ENCODE data around the gene ANXA8. TPM values are rescaled to one million over a fixed set of nuclear protein-coding genes. Genes with fewer than 3 reads are reported as not detected.
"Not testable (repeated sequence)": the region's sequence is repeated elsewhere in the genome, so short reads cannot be mapped to it uniquely, and the experiment has no call there.

ANXA8 gene
- total RNA-seq, 2 experiments from 2014 or later = not detected

GRCh38 chr10:47461261-47461687 is 22.6 kb downstream of the ANXA8 start:
- peak; percentile 66 for DNase-seq
- H3K27me3 Mint-ChIP-seq; intact Hi-C loops (cut with DNase I, micrococcal nuclease); H3K9me3 Mint-ChIP-seq (ENCODE audit: low read depth); H3K27ac Mint-ChIP-seq; H3K36me3 Mint-ChIP-seq (ENCODE audit: low read depth); POLR2A ChIA-PET; H3K4me3 Mint-ChIP-seq; H3K4me1 Mint-ChIP-seq: not testable (repeated sequence)
- ATAC-seq = peak; percentile 93
- CTCF ChIA-PET = interaction anchor here (0.5 kb wide), 1 partner anchor 21 kb away, joined by 3 read pairs; no protein-coding TSS in a partner anchor

- Mint-ChIP-seq H3K9me3 (ENCODE audit: low read depth) (no peaks in the 10 kb centered on the region), H3K4me1 (peaks cover 3% of the 10 kb centered on the region), H3K36me3 (ENCODE audit: low read depth) (no peaks in the 10 kb centered on the region), H3K27ac (no peak overlapping the region), H3K4me3 (no peak overlapping the region), H3K27me3 (peaks cover 7% of the 10 kb centered on the region)
- POLR2A ChIA-PET = no interaction called here
- CTCF ChIA-PET = no interaction called here
- ATAC-seq (no peak), DNase-seq (no peak)
- intact Hi-C loops (cut with DNase I, micrococcal nuclease) = no loop called here
Observed at GRCh38 chr10:47458466-47459154, 25.3 kb downstream of the ANXA8 start.

GRCh38 chr10:47457826-47458225 is 26.1 kb downstream of the ANXA8 start:
- ATAC-seq = no peak
- CTCF ChIA-PET = no interaction called here
- peaks cover 10% of the 10 kb centered on the region for H3K27me3 Mint-ChIP-seq
- H3K4me3 Mint-ChIP-seq = no peak overlapping the region
- H3K4me1 Mint-ChIP-seq = peaks cover 3% of the 10 kb centered on the region
- H3K27ac Mint-ChIP-seq = no peak overlapping the region
- no peaks in the 10 kb centered on the region for H3K36me3 Mint-ChIP-seq (ENCODE audit: low read depth)
- no peak for DNase-seq
- no peaks in the 10 kb centered on the region for H3K9me3 Mint-ChIP-seq (ENCODE audit: low read depth)
- POLR2A ChIA-PET = no interaction called here
- intact Hi-C loops (cut with DNase I, micrococcal nuclease) = no loop called here

GRCh38 chr10:47457528-47457820 is 26.4 kb downstream of the ANXA8 start:
- Mint-ChIP-seq H3K27me3 (peaks cover 10% of the 10 kb centered on the region), H3K27ac (no peak overlapping the region), H3K4me3 (no peak overlapping the region), H3K36me3 (ENCODE audit: low read depth) (no peaks in the 10 kb centered on the region), H3K4me1 (peaks cover 3% of the 10 kb centered on the region), H3K9me3 (ENCODE audit: low read depth) (no peaks in the 10 kb centered on the region)
- ChIA-PET CTCF (no interaction called here), POLR2A (no interaction called here)
- ATAC-seq (no peak), DNase-seq (no peak)
- intact Hi-C loops (cut with DNase I, micrococcal nuclease) = no loop called here

- no peak for ATAC-seq
- ChIA-PET CTCF (no interaction called here), POLR2A (no interaction called here)
- intact Hi-C loops (cut with DNase I, micrococcal nuclease) = no loop called here
- Mint-ChIP-seq H3K9me3 (ENCODE audit: low read depth) (no peaks in the 10 kb centered on the region), H3K27ac (no peak overlapping the region), H3K36me3 (ENCODE audit: low read depth) (no peaks in the 10 kb centered on the region), H3K4me3 (no peak overlapping the region), H3K27me3 (peaks cover 10% of the 10 kb centered on the region), H3K4me1 (peaks cover 3% of the 10 kb centered on the region)
- no peak for DNase-seq
Observed at GRCh38 chr10:47456794-47457527, 27.0 kb downstream of the ANXA8 start.

- no peak overlapping the region for H3K27ac Mint-ChIP-seq
- H3K4me3 Mint-ChIP-seq = no peak overlapping the region
- POLR2A ChIA-PET = no interaction called here
- no peaks in the 10 kb centered on the region for H3K9me3 Mint-ChIP-seq (ENCODE audit: low read depth)
- no peaks in the 10 kb centered on the region for H3K36me3 Mint-ChIP-seq (ENCODE audit: low read depth)
- peaks cover 10% of the 10 kb centered on the region for H3K27me3 Mint-ChIP-seq
- no peak for DNase-seq
- ATAC-seq = no peak
- peaks cover 3% of the 10 kb centered on the region for H3K4me1 Mint-ChIP-seq
- CTCF ChIA-PET = no interaction called here
- intact Hi-C loops (cut with DNase I, micrococcal nuclease) = no loop called here
Observed at GRCh38 chr10:47456079-47456785, 27.7 kb downstream of the ANXA8 start.

GRCh38 chr10:47455350-47456078 is 28.4 kb downstream of the ANXA8 start:
- H3K9me3 Mint-ChIP-seq (ENCODE audit: low read depth); H3K36me3 Mint-ChIP-seq (ENCODE audit: low read depth); intact Hi-C loops (cut with DNase I, micrococcal nuclease); H3K27me3 Mint-ChIP-seq; POLR2A ChIA-PET; ATAC-seq; H3K4me1 Mint-ChIP-seq; H3K27ac Mint-ChIP-seq; DNase-seq; CTCF ChIA-PET; H3K4me3 Mint-ChIP-seq: not testable (repeated sequence)

- ChIA-PET POLR2A (no interaction called here), CTCF (no interaction called here)
- Mint-ChIP-seq H3K4me3 (no peak overlapping the region), H3K36me3 (ENCODE audit: low read depth) (no peaks in the 10 kb centered on the region), H3K27me3 (peaks cover 8% of the 10 kb centered on the region), H3K4me1 (no peaks in the 10 kb centered on the region), H3K27ac (no peak overlapping the region), H3K9me3 (ENCODE audit: low read depth) (no peaks in the 10 kb centered on the region)
- ATAC-seq (no peak), DNase-seq (no peak)
- intact Hi-C loops (cut with DNase I, micrococcal nuclease) = no loop called here
Observed at GRCh38 chr10:47454780-47455058, 29.2 kb downstream of the ANXA8 start.

- Mint-ChIP-seq H3K4me3 (no peak overlapping the region), H3K36me3 (ENCODE audit: low read depth) (no peaks in the 10 kb centered on the region), H3K9me3 (ENCODE audit: low read depth) (no peaks in the 10 kb centered on the region), H3K27ac (no peak overlapping the region), H3K27me3 (peaks cover 7% of the 10 kb centered on the region), H3K4me1 (peaks cover under 1% of the 10 kb centered on the region)
- no peak for DNase-seq
- ATAC-seq = no peak
- ChIA-PET POLR2A (no interaction called here), CTCF (interaction anchor here (0.6 kb wide), 1 partner anchor 13 kb away, joined by 3 read pairs; no protein-coding TSS in a partner anchor)
- intact Hi-C loops (cut with DNase I, micrococcal nuclease) = no loop called here
Observed at GRCh38 chr10:47454008-47454779, 29.7 kb downstream of the ANXA8 start.

- Mint-ChIP-seq H3K9me3 (ENCODE audit: low read depth) (no peaks in the 10 kb centered on the region), H3K4me1 (peaks cover 8% of the 10 kb centered on the region), H3K27me3 (peaks cover 7% of the 10 kb centered on the region), H3K36me3 (ENCODE audit: low read depth) (no peaks in the 10 kb centered on the region), H3K27ac (no peak overlapping the region), H3K4me3 (no peak overlapping the region)
- ChIA-PET CTCF (no interaction called here), POLR2A (no interaction called here)
- intact Hi-C loops (cut with DNase I, micrococcal nuclease) = no loop called here
- ATAC-seq = no peak
- DNase-seq = no peak
Observed at GRCh38 chr10:47453141-47454007, 30.5 kb downstream of the ANXA8 start.
